Right ventricle myocardium superior (tissue), 1 donor: ENCODE measurements around the gene TLK1. TPM values are rescaled to one million over a fixed set of nuclear protein-coding genes. Genes with fewer than 3 reads are reported as not detected.
A peak's percentile ranks its signal among the peaks of the same experiment; 100 is the strongest.

Experiments
- ATAC-seq: fragments of 200-7000 bp; cut with Tn5 transposase; one replicate; pipeline ENCODE4 v1.9.1; 2020; ENCODE audit warnings: mild to moderate bottlenecking; ENCODE audit not compliant: poor library complexity
- DNase-seq: peaks from one replicate; pipeline ENCODE4 v3.0.0-alpha.2; 2020
- intact Hi-C: fragments of 100-400 bp; cut with DNase I; formaldehyde crosslinking; loops from one replicate; pipeline ENCODE4 v1.11.2; 2022
- total RNA-seq: library from RNA; stranded (reverse); fragmentation: NEBNext Ultra II Directional; extraction: Animal tissue kit (Norgen Biotek cat#: 25700); gene quantifications from one replicate; pipeline ENCODE4 v1.2.1, GENCODE V29; 2021
- donor health status: DM: no; HTN: yes; CAD: no; lungs with severe emphysema.

The TLK1 gene
- total RNA-seq, 1 donor from 2014 or later: 27.5 TPM

DNA sequence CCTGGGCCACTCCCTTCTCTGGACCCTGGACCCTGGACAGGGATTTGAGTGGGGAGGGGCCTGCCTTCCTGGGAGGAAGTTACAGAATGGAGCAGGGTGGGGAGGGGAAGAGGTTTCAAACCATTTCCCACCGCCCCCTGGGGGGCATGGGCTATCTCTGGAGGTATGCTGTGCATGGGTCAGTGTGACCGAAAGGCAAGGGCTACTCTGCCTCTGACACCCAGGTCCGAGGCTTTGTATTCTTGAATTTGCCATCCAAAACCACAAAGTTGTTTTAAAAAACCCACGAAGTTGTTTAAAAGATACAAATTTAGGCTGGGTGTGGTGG, 184.8 kb downstream of the TLK1 start:
- ATAC-seq (no peak), DNase-seq (no peak)
- intact Hi-C loops: no loop called here

DNA sequence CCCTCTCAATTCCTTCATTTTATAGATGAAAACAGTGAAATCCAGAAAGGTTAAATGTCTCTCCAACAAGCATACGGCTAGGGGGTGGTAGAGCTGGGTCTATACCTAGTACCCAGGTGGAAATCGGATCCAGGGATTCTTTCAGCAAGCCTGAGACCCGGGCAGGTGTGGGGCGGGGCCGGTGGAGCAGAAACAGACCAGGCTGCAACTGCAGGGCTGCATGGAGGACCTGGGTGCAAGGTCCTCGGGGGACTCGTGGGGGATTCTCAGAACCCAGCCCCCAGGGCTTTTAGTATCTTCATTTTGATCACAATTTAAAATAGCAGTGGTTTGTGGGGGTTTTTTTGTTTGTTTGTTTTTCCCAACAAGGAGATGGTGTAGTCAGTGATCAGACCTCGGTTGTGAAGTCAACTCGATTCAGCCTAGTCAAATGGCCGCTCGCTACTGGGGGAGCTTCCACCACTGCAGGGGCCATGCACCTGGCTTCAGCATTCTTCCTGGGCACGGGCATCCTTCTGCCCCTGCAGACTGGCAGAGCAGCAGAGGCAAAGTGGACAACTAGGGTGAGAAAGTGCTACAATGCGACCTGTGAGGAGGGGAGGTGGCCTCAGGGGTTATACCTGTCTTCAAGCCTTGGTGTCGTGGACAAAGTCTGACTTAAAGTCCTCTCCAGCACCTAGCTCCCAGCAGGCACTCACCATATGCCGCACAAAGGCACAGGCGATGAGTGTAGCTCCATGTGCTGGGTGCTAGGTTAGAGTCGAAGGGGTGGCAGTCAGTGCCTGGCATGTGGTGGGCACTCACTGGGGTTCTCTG, 185.4 kb downstream of the TLK1 start:
- DNase-seq (no peak), ATAC-seq (no peak)
- intact Hi-C loops: no loop called here

DNA sequence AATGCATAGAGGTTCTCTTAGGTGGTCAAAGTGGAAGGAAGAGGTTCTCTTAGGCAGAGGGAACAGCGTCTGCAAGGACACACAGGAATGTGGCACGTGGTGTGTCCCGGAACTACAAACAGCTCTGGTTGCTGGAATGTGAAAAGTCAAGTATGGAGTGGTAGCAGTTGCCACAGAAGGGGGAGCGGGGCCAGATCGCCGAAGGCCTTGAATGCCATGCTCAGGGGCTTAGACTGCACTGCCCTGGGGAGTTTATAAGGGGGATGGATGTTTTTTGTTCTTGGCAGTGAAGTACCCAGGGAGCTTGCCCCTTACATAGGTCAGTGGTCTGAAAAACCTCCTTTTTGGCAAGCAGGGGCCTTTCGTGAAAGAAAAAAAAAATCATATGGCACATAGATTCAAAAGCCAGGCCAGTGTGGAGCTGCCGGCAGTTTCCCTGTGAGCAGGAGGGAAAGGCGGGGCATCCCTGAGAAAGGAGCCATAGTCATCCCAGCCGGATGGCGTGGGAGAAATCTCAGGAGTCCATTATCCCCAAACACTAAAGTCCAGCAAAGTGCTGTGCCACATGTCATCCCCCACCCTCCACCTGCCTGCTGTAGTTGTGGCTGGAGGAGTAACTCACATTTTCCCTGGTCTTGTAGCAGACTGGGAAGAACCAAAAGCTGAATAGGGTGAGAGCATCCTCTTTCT, 186.2 kb downstream of the TLK1 start:
- intact Hi-C loops: loop anchor here (5.0 kb wide), 2 partner anchors 188 to 443 kb away; partner anchors contain the start of gene TLK1
- ATAC-seq (no peak), DNase-seq (no peak)

DNA sequence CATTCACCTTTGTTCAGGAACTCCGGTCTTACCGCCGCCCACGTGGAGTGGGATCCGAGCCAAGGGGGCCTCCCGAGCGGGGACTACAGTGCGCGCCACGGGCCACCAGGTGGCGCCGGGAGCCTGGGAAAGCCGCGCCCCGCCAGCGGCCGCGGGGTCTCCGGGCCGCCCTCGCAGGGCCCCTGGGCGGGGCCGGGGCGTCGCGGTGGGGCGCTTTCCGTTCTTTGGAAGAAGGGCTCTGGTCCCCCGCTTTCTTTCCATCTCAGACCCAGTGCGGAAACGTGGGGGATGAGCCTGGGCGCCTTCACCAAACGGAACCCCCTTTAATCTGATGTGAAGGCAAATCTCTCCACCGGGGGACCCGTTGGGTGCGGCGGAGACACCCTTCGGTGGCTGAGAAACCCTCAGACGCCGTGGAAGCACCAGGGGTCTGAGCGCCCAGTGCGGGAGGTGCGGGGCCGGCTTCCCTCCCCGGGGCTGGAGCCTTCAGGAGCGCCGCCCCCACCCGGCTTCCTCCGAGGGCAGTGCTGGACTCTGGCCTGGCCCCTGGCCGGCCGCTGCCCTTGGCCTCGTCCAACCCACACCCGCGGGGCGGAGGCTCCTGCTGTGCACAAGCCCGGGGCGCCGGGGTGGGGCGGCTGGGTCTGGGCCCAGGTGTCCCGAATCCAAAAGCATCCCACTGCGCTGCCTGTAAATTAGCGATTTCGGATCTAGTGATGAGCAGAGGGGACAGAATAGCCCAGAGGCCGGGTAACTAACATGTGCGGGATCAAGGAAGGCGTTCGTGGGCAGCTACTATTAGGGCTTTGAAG, 187.0 kb downstream of the TLK1 start:
- peak; percentile 92 for DNase-seq
- intact Hi-C loops: loop anchor here (5.0 kb wide), 2 partner anchors 189 to 444 kb away; partner anchors contain the start of gene TLK1
- peak; percentile 99 for ATAC-seq

DNA sequence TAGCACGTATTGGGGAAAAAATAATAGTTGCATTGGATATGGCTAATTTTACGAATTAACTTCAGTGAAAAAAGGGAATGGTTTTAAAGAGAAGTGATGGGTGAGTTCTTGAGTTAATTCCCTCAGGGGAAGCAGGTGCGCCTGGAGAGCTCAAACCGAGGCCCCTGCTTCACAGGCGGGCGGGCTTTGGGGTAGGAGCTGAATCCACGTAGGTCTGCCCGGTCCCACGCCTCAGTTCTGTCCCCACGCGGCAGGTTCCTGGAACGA, 187.5 kb downstream of the TLK1 start:
- intact Hi-C loops: loop anchor here (5.0 kb wide), 2 partner anchors 189 to 444 kb away; partner anchors contain the start of gene TLK1
- no peak for DNase-seq
- ATAC-seq: no peak

DNA sequence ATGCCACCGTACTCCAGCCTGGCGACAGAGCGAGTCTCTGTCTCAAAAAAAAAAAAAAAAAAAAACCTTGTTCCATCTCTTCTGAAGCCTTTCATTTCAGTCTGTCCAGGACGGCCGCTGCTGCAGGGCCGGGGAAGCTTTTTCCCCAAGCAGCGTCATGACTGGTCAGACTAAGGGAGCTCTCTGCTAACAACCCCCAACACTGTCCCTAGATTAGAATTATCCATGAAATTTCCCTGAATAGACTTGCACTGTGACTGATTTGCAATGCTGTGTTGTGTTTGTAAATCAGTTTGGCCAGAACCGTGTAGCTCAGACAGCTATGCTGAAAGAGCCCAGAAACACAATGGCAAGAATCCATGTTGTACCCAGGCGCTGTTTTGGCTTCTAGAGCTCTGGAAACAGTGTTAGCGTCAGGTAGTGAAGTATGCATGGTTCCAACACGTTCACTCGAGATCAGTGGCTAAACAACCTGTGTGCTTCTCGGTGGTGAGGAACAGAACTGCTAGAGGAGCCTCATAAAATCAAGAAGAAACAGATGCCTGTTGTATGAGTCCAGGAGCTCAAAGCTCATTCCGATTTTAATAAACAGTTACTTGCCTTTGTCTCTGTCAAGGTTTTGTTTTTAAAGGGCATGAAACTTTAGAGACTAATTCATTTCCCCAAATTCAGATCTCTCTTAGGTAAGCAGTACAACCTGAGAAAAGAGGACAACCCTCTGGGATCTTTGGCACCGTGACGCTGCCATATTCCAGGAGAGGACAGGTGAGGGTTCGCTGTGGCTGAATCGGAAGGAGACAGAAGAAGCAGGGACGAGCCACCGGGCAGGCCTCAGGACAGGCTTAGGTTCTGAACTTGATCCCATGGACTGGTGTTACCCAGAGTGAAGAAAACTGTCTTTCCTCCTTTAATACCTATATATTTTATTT, 188.1 kb downstream of the TLK1 start:
- intact Hi-C loops: loop anchor here (5.0 kb wide), 2 partner anchors 190 to 445 kb away; partner anchors contain the start of gene TLK1
- ATAC-seq: no peak
- DNase-seq: no peak

DNA sequence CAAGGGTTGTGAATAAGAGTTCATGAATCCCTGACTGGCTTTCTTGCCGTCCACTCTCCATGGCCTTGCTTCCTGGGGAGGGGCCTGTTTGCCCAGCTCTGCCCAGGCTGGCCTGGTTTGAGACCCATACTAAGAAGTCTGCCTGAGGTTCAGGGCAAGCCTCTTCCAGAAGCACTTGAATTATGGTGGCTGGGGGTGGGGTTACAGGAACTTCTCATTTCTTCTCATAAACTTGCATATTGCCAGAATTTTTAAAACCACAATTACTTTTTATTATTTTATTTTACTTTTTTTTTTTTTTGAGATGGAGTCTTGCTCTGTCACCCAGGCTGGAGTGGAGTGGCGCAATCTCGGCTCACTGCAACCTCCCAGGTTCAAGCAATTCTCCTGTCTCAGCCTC, 189.6 kb downstream of the TLK1 start:
- DNase-seq (no peak), ATAC-seq (no peak)
- intact Hi-C loops: loop anchor here (5.0 kb wide), 2 partner anchors 191 to 446 kb away; partner anchors contain the start of gene TLK1

DNA sequence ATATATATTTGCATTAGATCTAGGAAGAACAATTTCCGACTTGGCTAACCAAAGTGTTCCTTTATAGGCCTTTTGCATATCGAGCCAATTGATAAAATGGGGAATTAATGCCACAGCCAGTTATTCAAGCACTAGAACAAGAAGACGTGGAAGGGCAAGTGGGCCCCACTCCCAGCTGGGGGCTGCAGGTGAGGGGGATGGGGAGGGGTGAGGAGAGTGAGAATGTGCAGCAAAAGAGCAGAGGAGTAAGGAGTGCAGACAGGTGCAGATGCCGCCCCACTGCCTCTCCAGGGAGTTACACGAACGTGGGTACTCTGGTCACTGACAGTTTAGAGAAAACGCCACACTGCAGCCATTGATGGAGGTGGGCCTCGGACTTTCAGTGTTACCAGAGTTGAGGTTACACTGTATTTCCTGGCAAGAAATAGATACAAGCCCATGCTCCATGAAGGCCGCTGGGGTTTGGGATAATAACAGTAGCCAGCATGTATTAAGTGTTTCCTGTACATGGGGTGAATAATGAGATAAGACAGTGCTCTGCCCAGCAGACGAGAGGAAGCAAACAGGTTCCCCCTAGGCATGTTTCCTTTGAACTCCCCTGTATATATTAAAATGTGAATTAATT, 190.7 kb downstream of the TLK1 start:
- intact Hi-C loops: loop anchor here (5.0 kb wide), 2 partner anchors 192 to 447 kb away; partner anchors contain the start of gene TLK1
- DNase-seq (no peak), ATAC-seq (no peak)

DNA sequence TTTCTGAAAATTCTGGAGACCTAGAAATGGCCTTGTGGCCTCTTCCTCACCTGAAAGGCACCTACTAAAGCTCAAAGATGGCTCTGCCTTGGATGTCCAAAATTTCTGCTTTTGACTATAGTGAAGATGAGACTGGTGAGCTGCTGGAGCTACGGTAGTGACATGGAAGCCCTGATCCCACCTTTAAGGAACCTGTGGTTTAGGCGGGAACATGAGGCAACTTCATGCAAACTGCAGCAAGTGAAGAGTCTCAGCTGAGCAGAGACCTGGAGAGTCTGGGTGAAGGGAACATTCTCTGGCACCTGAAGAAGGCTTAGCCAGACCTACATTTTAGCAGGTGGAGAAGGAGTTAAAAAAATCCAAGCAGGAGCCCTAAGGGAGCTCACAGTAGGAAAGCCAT, 191.7 kb downstream of the TLK1 start:
- intact Hi-C loops: no loop called here
- no peak for DNase-seq
- ATAC-seq: no peak

DNA sequence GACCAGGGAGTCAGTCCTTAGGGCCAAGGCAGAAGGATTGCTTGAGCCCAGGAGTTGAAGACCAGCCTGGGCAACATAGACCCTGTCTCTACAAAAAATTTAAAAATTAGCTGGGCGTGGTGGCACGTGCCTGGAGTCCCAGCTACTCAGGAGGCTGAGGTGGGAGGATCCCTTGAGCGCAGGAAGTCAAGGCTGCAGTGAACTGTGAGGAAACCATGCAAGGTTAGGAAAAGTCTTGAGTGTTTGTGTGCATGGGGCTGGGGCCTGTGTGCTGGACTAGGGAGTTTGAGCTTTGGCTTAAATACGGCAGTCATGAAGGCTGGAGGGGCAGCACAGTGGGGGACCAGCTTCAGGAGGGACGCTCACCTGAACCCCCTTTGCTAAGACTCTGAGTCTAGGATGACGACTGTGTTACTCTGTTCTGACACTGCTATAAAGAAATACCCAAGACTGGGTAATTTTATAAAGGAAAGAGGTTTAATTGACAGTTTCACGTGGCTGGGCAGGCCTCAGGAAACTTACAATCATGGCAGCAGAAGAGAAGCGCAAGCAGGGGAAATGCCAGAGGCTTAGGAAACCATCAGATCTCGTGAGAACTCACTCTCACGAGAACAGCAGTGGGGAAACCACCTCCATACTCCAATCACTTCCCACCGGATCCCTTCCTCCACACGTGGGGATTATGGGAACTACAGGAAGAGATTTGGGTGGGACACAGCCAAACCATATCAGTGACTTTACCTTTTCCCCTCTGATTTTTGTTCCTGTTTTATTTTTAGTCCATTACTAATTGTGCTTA, 192.3 kb downstream of the TLK1 start:
- intact Hi-C loops: no loop called here
- DNase-seq (no peak), ATAC-seq (no peak)

DNA sequence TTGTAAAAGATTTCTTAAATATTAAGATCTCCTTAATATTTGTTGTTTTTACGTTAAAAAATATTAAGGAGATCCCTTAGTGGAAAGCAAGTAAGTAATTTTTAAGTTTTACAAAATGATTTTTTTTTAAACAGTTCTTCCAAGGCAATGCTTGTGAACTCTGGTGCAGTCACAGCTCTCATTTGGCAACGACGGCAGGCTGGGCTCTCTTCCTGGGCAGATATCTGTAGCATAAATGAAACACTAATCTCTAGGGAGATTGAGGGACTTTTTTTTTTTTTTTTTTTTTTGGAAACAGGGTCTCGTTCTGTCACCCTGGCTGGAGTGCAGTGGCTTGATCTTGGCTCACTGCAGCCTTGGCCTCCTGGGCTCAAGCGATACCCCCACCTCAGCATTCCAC, 193.1 kb downstream of the TLK1 start:
- DNase-seq (peak; percentile 64), ATAC-seq (no peak)
- intact Hi-C loops: no loop called here

DNA sequence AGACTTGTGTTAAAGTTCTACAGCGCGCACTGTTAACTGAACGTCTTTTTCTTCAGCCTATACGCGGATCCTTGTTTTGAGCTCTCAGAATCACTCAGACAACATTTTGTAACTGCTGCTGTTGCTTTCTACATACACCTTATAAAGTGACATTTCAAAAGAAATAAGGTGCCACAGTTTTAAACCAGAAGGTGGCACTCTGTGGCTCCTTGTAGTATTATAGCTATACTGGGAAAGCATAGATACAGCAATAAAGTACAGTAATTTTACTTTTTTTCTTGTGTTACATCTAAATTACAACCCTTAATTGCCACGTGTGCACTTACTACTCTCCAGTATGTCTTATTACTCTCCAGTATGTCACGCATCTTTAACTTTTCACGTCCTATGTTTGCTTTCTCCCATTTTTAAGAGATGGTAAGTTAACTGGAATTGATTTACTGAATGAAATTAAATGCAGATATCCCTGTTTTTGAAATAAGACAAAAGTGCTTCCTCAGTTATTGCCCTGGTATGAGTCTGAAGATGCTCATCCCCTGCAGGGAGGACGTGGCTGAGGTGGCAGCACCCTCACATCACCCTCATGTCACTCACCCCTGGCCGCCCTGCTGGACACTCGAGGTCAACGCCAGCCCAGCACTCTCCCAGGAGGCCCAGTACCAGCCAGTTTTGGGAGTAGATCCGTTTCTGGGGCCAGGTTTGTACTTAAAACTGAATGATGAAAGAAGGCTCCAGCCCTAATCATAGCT, 193.9 kb downstream of the TLK1 start:
- intact Hi-C loops: no loop called here
- DNase-seq (no peak), ATAC-seq (no peak)

DNA sequence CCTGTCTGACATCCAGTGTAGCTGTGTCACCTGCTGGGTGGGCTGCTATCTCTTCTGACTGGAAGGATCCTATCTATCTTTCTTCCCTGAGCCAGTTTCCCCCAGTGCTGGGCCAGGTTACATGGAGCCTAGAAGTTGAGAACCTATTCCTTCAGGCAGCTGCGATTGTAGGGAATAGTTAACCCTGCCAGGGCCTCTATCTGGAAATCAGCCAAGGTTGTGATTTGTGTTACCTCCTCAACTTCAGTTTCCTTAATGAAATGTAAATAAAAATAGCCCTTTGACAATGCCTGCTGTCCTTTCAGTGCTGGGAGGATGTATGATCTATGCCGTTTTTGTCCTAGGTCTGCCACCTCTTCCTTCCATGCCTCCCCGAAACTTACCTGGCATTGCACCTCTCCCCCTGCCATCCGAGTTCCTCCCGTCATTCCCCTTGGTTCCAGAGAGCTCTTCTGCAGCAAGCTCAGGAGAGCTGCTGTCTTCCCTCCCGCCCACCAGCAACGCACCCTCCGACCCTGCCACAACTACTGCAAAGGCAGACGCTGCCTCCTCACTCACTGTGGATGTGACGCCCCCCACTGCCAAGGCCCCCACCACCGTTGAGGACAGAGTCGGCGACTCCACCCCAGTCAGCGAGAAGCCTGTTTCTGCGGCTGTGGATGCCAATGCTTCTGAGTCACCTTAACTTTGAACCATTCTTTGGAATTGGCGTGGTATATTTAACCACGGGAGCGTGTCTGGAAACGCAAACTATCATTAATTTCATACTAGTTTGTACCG, 195.1 kb downstream of the TLK1 start:
- intact Hi-C loops: no loop called here
- no peak for DNase-seq
- no peak for ATAC-seq

DNA sequence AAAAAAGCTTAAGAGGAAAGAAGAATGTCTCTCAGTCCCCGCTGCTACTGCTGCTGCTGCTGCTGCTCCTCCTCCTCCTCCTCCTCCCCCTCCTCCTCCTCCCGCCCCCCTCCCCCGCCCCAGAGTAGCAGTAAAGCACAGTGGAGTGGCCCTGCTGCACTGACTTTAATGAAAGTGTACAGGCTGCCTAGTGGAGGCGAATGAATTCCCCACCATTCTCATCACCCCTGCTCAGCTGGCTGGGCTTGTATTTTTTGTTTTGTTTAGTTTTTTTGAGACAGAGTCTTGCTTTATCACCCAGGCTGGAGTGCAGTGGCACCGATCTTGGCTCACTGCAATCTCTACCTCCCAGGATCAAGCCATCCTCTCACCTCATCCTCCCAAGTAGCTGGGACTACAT, 197.3 kb downstream of the TLK1 start:
- ATAC-seq (no peak), DNase-seq (no peak)
- intact Hi-C loops: no loop called here

DNA sequence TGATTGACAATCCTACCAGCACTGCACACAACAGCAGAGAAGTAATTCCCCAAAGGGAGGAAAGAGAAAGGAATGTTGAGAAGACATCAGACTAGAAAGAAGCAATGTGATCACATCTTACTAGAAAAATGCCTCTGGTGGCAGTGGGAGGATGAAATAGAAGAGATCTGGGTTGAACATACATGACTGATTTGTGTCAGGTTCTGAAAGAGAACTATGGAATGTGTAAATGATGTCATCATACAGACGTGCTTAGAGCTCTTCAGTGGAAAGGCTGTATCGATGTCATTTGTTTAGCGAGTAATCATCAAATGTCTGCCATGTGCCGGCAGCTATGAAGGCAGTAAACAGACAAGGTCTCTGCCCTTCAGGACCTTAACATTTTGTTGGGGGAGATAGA, 206.8 kb downstream of the TLK1 start:
- intact Hi-C loops: no loop called here
- no peak for DNase-seq
- ATAC-seq: no peak

DNA sequence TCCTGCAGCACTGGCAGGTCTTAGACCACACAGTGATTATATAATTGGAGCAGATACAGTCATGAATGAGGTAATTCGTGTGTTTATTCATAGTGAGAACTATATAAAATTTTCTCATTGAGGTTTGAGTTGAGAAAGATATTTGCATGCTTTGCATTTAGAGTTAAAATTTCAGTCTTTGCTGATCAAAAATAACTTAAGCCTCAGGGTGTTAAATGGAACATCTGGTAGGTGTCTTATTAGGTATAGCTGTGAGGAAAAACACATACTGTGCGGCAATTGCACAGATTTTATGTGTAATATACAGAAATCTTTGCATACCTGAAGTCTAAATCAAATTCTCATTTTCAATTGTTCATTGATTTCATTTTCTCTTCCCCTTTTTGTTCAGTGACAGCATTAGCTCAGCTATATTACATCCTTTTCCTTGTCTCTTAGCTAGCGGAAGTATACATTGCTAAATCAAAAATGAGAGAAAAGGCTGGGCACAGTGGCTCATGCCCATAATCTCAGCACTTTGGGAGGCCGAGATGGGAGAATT, 210.4 kb downstream of the TLK1 start:
- intact Hi-C loops: no loop called here
- DNase-seq (no peak), ATAC-seq (peak; percentile 53)
